SIG-M5 treated with dmso at 0.1 percent for 504 hours (cell line): ENCODE results near the gene SOX8.
A peak's percentile ranks its signal among the peaks of the same experiment; 100 is the strongest.
"Not testable (repeated sequence)": the region's sequence is repeated elsewhere in the genome, so short reads cannot be mapped to it uniquely, and the experiment has no call there.

Source experiments
- DNase-seq: peaks from one replicate; lab custom pipeline; 2025; ENCODE audit not compliant: unreplicated experiment; lab: John Stamatoyannopoulos, UW

Gene SOX8

DNA sequence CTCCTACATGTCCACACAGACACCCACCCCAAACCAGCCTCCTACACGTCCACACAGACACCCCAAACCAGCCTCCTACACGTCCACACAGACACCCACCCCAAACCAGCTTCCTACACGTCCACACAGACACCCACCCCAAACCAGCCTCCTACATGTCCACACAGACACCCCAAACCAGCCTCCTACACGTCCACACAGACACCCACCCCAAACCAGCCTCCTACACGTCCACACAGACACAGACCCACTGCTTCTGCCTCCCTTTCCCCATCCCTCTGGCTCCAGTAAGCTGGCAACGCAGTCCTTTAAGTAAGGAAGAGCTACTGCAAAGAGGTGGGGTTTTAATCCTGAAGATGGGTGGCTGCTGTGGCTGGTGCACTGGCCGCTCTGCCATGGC, 27.8 kb upstream of the SOX8 start:
- not testable (repeated sequence) for DNase-seq

DNA sequence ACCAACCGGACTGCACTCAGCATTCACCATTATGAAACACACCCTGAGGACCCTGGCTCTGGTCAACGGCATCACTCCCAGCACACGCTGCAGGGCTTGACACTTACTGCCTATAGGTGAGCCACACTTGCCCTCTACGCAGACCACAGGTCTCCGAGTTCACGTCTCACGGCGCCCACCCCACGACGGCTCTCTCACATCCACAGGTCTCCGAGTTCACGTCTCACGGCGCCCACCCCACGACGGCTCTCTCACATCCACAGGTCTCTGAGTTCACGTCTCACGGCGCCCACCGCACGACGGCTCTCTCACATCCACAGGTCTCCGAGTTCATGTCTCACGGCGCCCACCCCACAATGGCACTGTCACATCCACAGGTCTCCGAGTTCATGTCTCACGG, 25.8 kb upstream of the SOX8 start:
- DNase-seq = not testable (repeated sequence)

- no peak for DNase-seq
These were observed 22.1 kb upstream of the SOX8 start for GRCh38 chr16:959232-960040.

GRCh38 chr16:962366-962765, 19.2 kb upstream of the SOX8 start:
- no peak for DNase-seq

- no peak for DNase-seq
These were observed 18.4 kb upstream of the SOX8 start for GRCh38 chr16:962901-963814.

- no peak for DNase-seq
These were observed 17.7 kb upstream of the SOX8 start for GRCh38 chr16:963913-964312.

- no peak for DNase-seq
These were observed 17.1 kb upstream of the SOX8 start for GRCh38 chr16:964356-965035.

GRCh38 chr16:965036-965395, 16.6 kb upstream of the SOX8 start:
- DNase-seq = no peak

DNA sequence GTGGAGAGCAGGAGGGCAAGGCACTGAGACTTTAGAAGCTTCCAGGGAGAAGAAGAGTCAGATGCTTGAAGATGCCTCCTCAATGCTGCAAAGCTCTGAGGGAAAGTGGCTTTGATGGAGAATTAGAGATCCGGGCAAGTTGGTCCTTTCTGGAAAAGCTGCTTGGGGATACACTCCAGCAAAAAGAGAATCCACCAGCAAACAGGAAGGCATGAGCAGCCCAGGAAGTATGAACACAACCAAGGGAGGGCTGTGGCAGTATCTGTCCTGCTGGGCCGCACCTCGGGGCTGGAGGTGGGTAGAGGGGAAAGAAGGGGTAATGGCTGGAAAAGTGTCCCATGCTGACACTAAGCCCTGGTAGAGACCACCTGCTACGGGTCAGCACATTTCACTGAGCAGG, 16.1 kb upstream of the SOX8 start:
- no peak for DNase-seq

DNA sequence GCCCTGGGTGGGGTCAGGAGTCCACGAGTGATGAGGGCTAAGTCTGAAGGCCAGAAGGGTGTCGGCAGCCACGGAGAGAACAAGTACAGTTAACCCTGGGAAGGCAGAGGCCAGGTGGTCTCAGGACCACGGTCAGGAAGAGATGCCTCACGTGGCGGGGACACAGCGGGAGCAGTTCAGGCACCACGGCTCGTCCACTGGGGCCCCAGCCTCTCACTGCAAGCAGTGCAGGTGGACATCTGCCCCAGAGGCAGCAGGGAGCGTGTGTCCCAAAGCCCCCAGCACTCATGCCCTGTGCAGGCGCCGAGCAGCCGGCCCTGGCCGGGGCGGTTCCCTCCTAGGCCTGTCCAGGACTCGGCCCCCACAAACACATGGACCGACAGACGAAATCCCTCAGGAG, 15.5 kb upstream of the SOX8 start:
- no peak for DNase-seq

- no peak for DNase-seq
These were observed 15.1 kb upstream of the SOX8 start for GRCh38 chr16:966505-966904.

DNA sequence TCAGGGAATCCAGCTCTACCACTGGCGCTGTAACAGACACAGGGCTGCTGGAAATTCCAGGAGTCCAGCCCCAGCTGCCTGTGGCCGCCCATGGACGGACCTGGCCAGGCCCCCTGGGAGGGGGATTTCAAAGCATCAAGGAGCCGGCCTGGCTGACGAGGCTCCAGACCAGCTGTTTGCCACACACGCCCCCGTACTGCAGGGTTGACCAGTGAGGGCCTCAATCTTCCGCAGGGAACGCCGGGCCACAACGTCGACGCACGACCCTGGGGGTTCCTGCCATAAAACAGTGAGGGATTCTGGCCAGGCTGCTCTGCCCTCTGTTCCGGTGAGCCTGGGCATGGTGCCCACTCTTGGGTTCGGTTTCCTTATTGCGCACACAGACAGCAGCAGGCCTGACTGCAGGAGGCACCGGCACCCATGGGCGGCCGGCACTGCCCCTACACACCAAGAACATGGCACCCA, 14.5 kb upstream of the SOX8 start:
- DNase-seq = no peak

DNA sequence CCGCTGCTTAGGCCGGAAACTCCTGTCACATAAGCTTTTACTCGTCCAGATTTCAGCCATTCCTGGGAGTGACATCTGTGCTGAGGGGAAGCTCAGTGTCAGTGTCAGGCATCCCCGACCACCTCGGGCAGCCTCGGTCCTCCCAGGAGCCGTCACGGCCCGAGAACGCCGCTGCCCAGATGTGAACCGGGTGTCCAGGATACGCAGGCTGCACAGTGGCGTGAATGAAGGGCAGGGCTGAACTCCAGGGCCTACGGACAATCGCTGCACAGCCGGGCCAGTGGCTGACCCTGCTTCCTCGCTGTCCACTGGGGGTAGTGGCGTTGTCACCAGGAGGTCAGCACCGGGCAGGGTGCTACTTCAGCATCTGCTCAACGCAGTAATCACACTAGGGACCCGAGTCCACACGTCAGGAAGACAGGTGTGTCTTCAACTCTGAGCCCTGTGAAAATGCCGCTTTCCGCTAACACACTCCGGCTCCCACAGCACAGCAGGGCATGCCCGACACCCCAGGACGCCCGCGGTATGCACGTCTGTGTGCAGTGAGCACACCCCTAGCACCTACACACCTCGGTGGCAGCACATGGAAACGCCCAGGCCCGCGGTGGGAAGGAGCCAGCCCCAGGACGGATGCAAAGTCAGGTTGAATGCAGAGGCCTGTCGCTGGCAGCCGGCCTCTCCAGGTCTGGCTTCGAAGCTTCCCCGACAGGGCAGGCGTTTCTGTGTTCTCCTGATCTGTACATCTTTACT, 13.8 kb upstream of the SOX8 start:
- DNase-seq = no peak

- no peak for DNase-seq
These were observed 12.9 kb upstream of the SOX8 start for GRCh38 chr16:968620-969019.

DNA sequence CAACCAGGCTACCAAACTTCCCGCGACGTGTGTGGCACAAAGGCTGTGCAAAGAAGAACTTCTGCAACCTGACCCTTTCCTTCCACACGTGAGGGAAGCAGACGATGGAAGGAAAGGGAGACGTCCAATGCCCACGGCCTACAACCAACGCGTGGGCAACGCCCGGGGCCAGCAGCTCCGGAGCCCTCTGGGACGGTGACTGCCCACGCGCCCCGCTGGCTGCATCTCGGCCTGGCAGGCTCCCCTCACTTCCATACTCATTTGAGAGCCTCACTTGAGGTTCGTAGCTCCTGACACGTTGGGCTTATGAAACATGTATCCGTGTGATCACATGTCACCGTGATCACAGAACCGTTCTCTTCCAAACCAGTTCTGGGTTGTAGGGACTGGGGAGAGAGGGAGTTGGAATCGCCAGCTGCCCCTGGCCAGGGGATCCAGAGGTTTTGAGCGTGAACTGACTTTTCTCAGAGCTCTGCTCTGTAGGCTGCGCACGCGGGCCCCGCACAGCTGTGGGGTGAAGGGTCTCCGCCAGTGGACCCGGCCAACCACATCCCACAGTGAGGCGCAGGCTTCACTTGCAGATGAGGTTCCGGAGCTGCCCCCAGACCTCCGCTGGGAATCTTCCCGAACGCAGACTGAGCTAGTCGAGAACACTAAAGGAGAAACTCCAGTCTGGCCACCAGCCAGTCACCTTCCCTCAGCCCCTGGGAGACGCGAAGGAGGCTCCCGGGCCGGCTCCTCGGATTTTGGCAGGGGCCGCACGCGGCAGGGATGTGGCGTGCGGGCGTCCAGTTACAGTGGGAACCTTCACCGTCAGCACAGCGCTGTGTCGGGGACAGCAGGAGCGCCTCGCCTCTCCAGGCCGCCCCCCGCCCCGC, 11.8 kb upstream of the SOX8 start:
- DNase-seq = no peak

DNA sequence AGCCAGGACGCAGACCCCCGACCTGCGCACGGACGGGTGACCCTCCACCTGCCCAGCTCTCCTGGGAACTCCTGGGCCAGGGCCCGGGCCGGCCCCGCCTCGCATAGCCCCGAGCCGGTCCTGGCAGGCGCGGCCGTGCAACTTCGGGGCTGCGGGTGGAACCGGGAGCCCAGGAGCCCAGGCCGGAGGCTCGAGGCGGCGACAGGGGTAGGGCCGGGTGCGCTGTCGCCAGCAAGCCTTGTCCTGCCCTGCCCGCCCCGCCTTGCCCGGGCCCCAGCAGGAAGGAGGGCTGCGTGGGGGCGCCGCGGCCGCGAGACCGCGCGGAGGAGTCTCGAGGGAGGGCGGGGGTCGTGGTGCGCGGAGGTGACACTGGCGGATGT, 11.2 kb upstream of the SOX8 start:
- DNase-seq = no peak

- peak; percentile 75 for DNase-seq
These were observed 10.6 kb upstream of the SOX8 start, which contains the start of gene LMF1 for GRCh38 chr16:970766-971581. TSS of gene LMF1 (minus strand) at chr16:970984. CDS start at chr16:970980, 4 bp downstream.

- DNase-seq = no peak
These were observed 10.0 kb upstream of the SOX8 start for GRCh38 chr16:971582-971905.

DNA sequence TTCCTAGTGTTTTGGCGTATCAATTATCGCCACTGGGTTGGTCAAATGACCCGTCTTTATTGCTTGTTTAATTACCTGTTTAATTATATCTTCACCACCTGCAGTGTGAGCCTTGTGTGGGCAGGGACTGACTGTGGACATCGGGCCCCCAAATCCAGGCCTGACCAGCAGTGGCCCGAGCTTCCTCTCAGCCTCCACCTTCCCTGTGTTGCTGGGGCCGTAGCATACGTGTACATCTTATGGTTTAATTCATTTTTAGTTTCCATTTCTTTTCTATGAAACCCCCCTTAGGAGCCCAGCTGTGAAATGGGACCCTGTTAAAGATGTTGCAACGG, 9.6 kb upstream of the SOX8 start:
- DNase-seq = no peak
